ENCODE measurements around the gene TMEM235.

Gene TMEM235

DNA sequence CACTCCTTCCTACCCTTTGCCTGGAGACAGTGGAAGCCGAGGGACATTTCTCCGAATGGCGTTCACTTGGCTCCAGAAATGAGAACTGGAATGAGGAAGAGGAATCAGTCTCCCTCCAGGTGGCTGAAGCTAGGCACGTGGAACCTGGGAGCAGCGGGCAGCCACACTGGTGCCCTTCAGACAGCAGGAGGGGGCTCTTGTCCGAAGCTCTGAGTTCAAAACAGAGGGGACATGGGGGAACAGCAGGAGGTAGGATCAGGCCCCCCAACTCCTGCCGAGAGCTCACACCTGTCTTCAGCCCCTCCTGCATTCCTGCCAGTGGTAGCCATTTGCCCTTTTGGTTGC, 41.5 kb downstream of the TMEM235 start:
- TF ChIP-seq, protein P1, sequence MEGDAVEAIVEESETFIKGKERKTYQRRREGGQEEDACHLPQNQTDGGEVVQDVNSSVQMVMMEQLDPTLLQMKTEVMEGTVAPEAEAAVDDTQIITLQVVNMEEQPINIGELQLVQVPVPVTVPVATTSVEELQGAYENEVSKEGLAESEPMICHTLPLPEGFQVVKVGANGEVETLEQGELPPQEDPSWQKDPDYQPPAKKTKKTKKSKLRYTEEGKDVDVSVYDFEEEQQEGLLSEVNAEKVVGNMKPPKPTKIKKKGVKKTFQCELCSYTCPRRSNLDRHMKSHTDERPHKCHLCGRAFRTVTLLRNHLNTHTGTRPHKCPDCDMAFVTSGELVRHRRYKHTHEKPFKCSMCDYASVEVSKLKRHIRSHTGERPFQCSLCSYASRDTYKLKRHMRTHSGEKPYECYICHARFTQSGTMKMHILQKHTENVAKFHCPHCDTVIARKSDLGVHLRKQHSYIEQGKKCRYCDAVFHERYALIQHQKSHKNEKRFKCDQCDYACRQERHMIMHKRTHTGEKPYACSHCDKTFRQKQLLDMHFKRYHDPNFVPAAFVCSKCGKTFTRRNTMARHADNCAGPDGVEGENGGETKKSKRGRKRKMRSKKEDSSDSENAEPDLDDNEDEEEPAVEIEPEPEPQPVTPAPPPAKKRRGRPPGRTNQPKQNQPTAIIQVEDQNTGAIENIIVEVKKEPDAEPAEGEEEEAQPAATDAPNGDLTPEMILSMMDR (IDR thresholded peaks at IDR 0.05; ENCODE audit: control extremely low read depth, extremely low read depth, low read depth, missing control alignments), result no peak
- DNase-seq (ENCODE audit: extremely low spot score), result no peak
- ChIA-PET CTCF (interaction anchor here (1.0 to 1.2 kb wide), 2 partner anchors 18 to 21 kb away, joined by 3 to 4 read pairs; no protein-coding TSS in a partner anchor), POLR2A (no interaction called here)

DNA sequence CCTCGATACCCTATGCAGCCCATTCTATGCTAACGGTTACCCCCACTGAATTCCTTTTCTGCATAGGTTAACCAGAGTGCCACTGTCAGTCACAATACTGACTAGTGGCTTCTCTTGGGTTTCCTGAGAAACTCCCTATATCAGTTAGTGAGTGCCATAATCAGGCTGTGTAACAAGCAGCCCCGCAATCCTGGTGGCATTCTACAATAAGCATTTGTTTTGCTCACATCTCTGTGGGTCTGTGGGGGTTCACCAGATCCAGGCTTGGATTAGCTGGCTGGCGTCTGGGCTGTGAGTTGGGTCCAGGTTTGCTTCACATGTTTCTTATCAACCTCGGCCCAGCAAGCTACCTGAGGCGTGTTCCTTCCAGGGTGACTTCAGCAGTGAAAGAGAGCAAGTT, 42.4 kb downstream of the TMEM235 start:
- ChIA-PET CTCF (interaction anchor here (0.9 to 1.2 kb wide), 2 partner anchors 24 to 87 kb away, joined by 3 to 5 read pairs; no protein-coding TSS in a partner anchor), POLR2A (no interaction called here)
- TF ChIP-seq, protein P1 (IDR thresholded peaks at IDR 0.05; ENCODE audit: control extremely low read depth, extremely low read depth, low read depth, missing control alignments), result no peak
- no peak for DNase-seq (ENCODE audit: extremely low spot score)

DNA sequence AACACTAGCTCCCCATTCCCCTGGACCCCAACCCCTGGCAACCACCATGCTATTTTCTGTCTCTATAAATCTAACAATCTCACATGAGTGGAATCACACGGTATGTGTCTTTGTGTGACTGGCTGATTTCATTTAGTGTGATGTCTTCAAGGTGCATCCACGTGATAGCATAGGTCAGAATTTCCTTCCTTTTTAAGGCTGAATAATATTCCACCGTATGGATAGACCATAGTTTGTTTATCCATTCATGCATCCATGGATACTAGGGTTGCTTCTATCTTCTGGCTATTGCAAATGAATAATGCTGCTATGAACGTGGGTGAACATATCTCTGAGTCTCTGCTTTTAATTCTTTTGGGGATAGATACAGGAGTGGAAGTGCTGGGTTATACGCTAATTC, 43.9 kb downstream of the TMEM235 start:
- TF ChIP-seq, protein P1 (IDR thresholded peaks at IDR 0.05; ENCODE audit: control extremely low read depth, extremely low read depth, low read depth, missing control alignments), result no peak
- ChIA-PET POLR2A (no interaction called here), CTCF (interaction anchor here (0.8 to 1.5 kb wide), 2 partner anchors 18 to 20 kb away, joined by 3 read pairs; no protein-coding TSS in a partner anchor)
- DNase-seq (ENCODE audit: extremely low spot score), result no peak

DNA sequence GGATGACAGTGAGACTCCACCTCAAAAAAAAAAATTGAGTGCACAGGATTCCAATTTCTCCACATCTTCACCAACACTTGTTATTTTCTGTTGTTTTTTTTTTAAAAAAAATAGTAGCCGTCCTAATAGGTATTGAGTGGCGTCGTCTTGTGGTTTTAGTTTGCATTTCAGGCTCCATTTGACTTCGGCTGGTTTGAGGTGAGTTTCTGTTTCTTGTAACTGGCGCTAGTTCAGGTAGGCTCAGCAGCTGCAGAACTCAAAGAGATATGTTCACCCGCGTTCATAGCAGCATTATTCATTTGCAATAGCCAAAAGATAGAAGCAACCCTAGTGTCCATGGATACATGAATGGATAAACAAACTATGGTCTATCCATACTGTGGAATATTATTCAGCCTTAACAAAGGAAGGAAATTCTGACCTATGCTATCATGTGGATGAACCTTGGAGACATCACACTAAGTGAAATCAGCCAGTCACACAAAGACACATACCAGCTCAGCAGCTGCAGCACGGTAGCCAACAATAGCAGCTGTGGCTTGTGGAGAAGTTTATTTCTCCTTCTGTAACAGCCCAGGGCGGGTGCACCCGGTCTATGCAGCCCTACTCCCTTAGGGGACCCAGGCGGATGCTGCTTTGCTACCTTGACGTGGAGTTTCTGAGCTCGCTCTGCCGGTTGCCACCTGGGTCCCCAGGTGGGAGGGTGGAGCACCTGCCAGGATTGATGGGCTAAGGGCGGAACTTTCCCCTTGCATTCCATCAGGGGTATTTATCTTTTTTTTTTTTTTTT, 44.9 kb downstream of the TMEM235 start:
- POLR2A ChIA-PET, result no interaction called here
- DNase-seq (ENCODE audit: extremely low spot score), result no peak
- TF ChIP-seq, protein P1 (IDR thresholded peaks at IDR 0.05; ENCODE audit: control extremely low read depth, extremely low read depth, low read depth, missing control alignments), result no peak
- CTCF ChIA-PET, result interaction anchor here (0.8 to 1.5 kb wide), 4 partner anchors 19 to 146 kb away, joined by 3 read pairs; no protein-coding TSS in a partner anchor

DNA sequence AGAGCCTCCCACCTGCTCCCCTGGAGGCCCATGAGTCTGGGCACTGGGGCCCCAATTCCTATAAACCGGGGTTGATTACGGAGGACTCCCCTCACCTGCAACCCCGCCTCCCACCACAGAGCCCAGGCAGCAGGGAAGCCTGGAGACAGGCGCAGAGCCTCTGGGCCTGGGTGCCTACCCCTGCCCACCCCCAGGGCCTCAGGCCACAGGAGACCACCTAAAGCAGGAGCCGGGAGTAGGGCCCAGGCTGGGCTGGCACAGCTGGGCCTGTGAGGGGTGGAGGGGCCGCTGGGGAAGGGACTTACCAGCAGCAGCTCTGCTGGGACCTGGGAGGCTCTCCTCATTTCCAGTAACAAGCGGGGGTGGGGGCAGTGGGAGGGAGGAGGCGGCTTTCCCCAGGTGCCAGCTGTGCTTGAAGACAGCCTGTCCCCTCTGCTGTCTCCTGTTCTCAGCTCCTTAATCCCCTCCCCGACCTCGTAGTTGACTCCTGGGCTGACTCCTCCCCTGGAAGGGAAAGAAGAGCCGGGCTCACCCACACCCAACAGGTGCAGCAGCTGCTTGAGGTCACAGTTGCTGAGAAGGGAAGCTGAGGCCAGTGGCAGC, 46.8 kb downstream of the TMEM235 start:
- ChIA-PET POLR2A (interaction anchor here (0.9 kb wide), 1 partner anchor 27 kb away, joined by 3 read pairs; no protein-coding TSS in a partner anchor), CTCF (interaction anchor here (1.0 to 1.8 kb wide), 4 partner anchors 10 to 82 kb away, joined by 3 to 6 read pairs (median 6); no protein-coding TSS in a partner anchor)
- DNase-seq (ENCODE audit: extremely low spot score), result no peak
- TF ChIP-seq, protein P1 (IDR thresholded peaks at IDR 0.05; ENCODE audit: control extremely low read depth, extremely low read depth, low read depth, missing control alignments), result no peak

DNA sequence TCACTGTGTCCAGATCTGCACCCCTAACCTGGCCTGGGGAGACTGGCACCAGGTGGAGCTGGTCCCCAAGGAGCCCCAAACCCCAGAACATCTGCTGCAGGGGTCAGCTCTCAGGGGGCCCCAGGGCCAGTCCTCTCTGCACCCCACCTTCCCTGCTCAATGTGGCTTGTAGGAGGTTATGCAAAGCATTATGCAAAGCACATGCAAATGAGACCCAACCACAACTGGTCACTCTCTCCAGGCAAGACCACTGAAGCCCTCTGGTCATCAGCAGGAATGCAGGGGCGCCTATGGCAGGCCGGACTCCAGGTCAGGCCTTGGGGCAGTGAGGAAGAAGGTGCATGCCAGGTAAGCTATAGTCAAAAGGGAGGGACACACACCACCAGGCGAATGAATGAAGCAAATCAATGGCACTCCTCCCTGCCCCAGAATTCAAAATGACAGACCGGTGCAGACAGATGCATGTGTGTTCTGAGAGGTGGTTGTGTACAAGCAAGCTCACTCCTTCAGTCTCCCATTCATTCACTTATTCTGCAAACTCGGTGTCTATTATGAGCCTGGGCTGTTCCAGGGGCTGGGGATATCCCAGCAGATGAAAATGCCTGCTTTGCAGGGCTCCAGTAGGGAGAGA, 48.0 kb downstream of the TMEM235 start:
- TF ChIP-seq, protein P1 (IDR thresholded peaks at IDR 0.05; ENCODE audit: control extremely low read depth, extremely low read depth, low read depth, missing control alignments), result no peak
- DNase-seq (ENCODE audit: extremely low spot score), result no peak
- CTCF ChIA-PET, result interaction anchor here (1.3 to 3.2 kb wide), 5 partner anchors 9 to 142 kb away, joined by 3 to 10 read pairs (median 6); no protein-coding TSS in a partner anchor
- POLR2A ChIA-PET, result no interaction called here

All from GM10248 (cell line).